ENCODE results near the gene LMX1A.

The LMX1A gene

DNA sequence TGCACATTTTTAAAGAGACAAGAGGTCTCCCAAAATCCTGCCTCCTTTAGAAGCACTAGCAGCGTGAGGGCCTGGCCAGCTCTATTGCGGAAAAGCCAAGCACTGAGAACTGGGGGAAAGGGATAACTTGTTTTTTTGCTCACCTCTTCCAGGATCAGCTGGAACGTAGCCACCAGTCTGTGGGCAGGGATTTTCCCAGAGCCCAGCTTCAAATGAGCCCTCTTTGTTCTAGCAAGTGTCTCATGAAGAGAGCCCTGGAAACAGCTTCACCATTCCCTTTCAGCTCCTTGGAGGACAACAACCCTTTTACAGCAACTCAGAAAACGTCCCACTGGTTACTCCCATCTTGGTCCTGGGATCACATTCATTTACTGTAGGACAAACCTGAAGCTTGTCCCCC is 195.4 kb downstream of the LMX1A start:
- DNase-seq: no peak

GRCh38 chr1:165153182-165153581 is 203.3 kb downstream of the LMX1A start:
- no peak for DNase-seq

- no peak for DNase-seq
Observed at GRCh38 chr1:165152727-165153126, 203.8 kb downstream of the LMX1A start.

GRCh38 chr1:165152109-165152508 is 204.4 kb downstream of the LMX1A start:
- no peak for DNase-seq

All from right kidney (tissue), 1 donor.